ENCODE results near the gene TNFRSF13B. TPM values are rescaled to one million over a fixed set of nuclear protein-coding genes. Genes with fewer than 3 reads are reported as not detected.
"Not testable (repeated sequence)": the region's sequence is repeated elsewhere in the genome, so short reads cannot be mapped to it uniquely, and the experiment has no call there.

TNFRSF13B gene
- total RNA-seq, 2 experiments from 2014 or later: not detected

- Mint-ChIP-seq H3K4me3 (no peak overlapping the region), H3K9me3 (no peaks in the 10 kb centered on the region), H3K27me3 (no peaks in the 10 kb centered on the region), H3K36me3 (no peaks in the 10 kb centered on the region), H3K27ac (no peak overlapping the region), H3K4me1 (no peaks in the 10 kb centered on the region)
- POLR2A ChIA-PET: no interaction called here
- ATAC-seq (ENCODE audit: low read depth) (no peak), DNase-seq (no peak)
These were observed 48.6 kb downstream of the TNFRSF13B start for GRCh38 chr17:16923097-16923903.

- DNase-seq (no peak), ATAC-seq (ENCODE audit: low read depth) (no peak)
- Mint-ChIP-seq H3K4me3 (no peak overlapping the region), H3K27ac (no peak overlapping the region), H3K27me3 (no peaks in the 10 kb centered on the region), H3K4me1 (no peaks in the 10 kb centered on the region), H3K36me3 (no peaks in the 10 kb centered on the region), H3K9me3 (no peaks in the 10 kb centered on the region)
- POLR2A ChIA-PET: no interaction called here
These were observed 49.4 kb downstream of the TNFRSF13B start for GRCh38 chr17:16922386-16923096.

- H3K4me3 Mint-ChIP-seq; H3K27me3 Mint-ChIP-seq; H3K4me1 Mint-ChIP-seq; H3K36me3 Mint-ChIP-seq; H3K9me3 Mint-ChIP-seq; ATAC-seq (ENCODE audit: low read depth); H3K27ac Mint-ChIP-seq; POLR2A ChIA-PET; DNase-seq: not testable (repeated sequence)
These were observed 50.5 kb downstream of the TNFRSF13B start for GRCh38 chr17:16921451-16921850.

DNA sequence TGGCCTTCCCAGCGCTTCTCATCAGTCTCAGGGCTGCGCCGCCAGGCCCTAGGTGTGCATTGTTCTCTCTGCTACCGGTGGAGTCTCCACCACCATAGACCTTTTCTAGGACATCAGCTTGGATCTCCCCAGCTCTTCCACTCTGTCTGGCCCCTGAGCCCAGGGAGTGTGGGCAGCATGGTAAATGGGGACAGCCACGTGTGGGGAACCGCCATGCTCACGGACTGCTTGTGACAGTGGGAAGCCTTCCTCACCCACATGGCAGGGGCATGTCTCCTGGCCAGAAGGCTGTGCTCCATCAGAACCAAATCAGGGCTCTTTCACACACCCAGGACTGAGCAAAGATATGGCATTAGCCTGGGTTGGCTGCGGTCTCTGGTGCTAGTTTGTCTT lies 51.3 kb downstream of the TNFRSF13B start:
- Mint-ChIP-seq H3K36me3 (no peaks in the 10 kb centered on the region), H3K9me3 (no peaks in the 10 kb centered on the region), H3K4me3 (no peak overlapping the region), H3K27ac (no peak overlapping the region), H3K4me1 (no peaks in the 10 kb centered on the region), H3K27me3 (no peaks in the 10 kb centered on the region)
- ATAC-seq (ENCODE audit: low read depth) (no peak), DNase-seq (no peak)
- POLR2A ChIA-PET: no interaction called here

GRCh38 chr17:16919663-16920627 lies 52.0 kb downstream of the TNFRSF13B start:
- no peaks in the 10 kb centered on the region for H3K36me3 Mint-ChIP-seq
- POLR2A ChIA-PET: no interaction called here
- no peak overlapping the region for H3K27ac Mint-ChIP-seq
- DNase-seq: no peak
- no peak for ATAC-seq (ENCODE audit: low read depth)
- no peaks in the 10 kb centered on the region for H3K27me3 Mint-ChIP-seq
- no peaks in the 10 kb centered on the region for H3K4me1 Mint-ChIP-seq
- no peaks in the 10 kb centered on the region for H3K9me3 Mint-ChIP-seq
- H3K4me3 Mint-ChIP-seq: no peak overlapping the region

DNA sequence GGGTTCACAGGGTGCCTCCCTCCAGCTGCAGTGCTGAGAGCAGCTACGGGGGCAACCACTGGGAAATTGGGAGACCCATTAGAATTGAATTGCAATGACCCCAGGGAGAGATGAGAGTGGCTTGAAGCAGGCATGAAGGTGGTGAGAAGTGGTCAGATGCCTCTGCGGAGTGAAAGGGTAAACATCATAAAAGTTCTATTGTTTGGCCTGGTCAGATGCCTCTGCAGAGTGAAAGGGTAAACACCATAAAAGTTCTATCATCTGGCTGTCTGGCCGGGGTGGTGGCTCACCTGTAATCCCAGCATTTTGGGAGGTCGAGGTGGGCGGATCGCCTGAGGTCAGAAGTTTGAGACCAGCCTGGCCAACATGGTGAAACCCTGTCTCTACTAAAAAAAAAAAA lies 53.5 kb downstream of the TNFRSF13B start:
- peaks cover 2% of the 10 kb centered on the region for H3K27me3 Mint-ChIP-seq
- no peak for DNase-seq
- no peak for ATAC-seq (ENCODE audit: low read depth)
- H3K36me3 Mint-ChIP-seq: no peaks in the 10 kb centered on the region
- POLR2A ChIA-PET: no interaction called here
- no peak overlapping the region for H3K4me3 Mint-ChIP-seq
- H3K27ac Mint-ChIP-seq: no peak overlapping the region
- H3K9me3 Mint-ChIP-seq: no peaks in the 10 kb centered on the region
- no peaks in the 10 kb centered on the region for H3K4me1 Mint-ChIP-seq

GRCh38 chr17:16917671-16918394 lies 54.1 kb downstream of the TNFRSF13B start:
- POLR2A ChIA-PET: no interaction called here
- no peak for ATAC-seq (ENCODE audit: low read depth)
- Mint-ChIP-seq H3K27me3 (peaks cover 2% of the 10 kb centered on the region), H3K4me1 (no peaks in the 10 kb centered on the region), H3K4me3 (no peak overlapping the region), H3K36me3 (no peaks in the 10 kb centered on the region), H3K9me3 (no peaks in the 10 kb centered on the region), H3K27ac (no peak overlapping the region)
- no peak for DNase-seq

- peaks cover 1% of the 10 kb centered on the region for H3K4me1 Mint-ChIP-seq
- POLR2A ChIA-PET: no interaction called here
- ATAC-seq (ENCODE audit: low read depth) (no peak), DNase-seq (no peak)
- H3K27me3 Mint-ChIP-seq: peaks cover 2% of the 10 kb centered on the region
- no peak overlapping the region for H3K4me3 Mint-ChIP-seq
- H3K9me3 Mint-ChIP-seq: no peaks in the 10 kb centered on the region
- no peaks in the 10 kb centered on the region for H3K36me3 Mint-ChIP-seq
- no peak overlapping the region for H3K27ac Mint-ChIP-seq
These were observed 55.4 kb downstream of the TNFRSF13B start for GRCh38 chr17:16916557-16916920.

- Mint-ChIP-seq H3K36me3 (no peaks in the 10 kb centered on the region), H3K4me1 (peaks cover 3% of the 10 kb centered on the region), H3K9me3 (no peaks in the 10 kb centered on the region), H3K27me3 (peaks cover 2% of the 10 kb centered on the region), H3K27ac (no peak overlapping the region), H3K4me3 (no peak overlapping the region)
- DNase-seq (peak; percentile 50), ATAC-seq (ENCODE audit: low read depth) (no peak)
- POLR2A ChIA-PET: no interaction called here
These were observed 56.0 kb downstream of the TNFRSF13B start for GRCh38 chr17:16915752-16916556.

- Mint-ChIP-seq H3K4me1 (peaks cover 3% of the 10 kb centered on the region), H3K9me3 (no peaks in the 10 kb centered on the region), H3K36me3 (no peaks in the 10 kb centered on the region), H3K27me3 (peaks cover 2% of the 10 kb centered on the region), H3K27ac (no peak overlapping the region), H3K4me3 (no peak overlapping the region)
- no peak for DNase-seq
- no peak for ATAC-seq (ENCODE audit: low read depth)
- POLR2A ChIA-PET: no interaction called here
These were observed 58.5 kb downstream of the TNFRSF13B start for GRCh38 chr17:16913463-16913862.

DNA sequence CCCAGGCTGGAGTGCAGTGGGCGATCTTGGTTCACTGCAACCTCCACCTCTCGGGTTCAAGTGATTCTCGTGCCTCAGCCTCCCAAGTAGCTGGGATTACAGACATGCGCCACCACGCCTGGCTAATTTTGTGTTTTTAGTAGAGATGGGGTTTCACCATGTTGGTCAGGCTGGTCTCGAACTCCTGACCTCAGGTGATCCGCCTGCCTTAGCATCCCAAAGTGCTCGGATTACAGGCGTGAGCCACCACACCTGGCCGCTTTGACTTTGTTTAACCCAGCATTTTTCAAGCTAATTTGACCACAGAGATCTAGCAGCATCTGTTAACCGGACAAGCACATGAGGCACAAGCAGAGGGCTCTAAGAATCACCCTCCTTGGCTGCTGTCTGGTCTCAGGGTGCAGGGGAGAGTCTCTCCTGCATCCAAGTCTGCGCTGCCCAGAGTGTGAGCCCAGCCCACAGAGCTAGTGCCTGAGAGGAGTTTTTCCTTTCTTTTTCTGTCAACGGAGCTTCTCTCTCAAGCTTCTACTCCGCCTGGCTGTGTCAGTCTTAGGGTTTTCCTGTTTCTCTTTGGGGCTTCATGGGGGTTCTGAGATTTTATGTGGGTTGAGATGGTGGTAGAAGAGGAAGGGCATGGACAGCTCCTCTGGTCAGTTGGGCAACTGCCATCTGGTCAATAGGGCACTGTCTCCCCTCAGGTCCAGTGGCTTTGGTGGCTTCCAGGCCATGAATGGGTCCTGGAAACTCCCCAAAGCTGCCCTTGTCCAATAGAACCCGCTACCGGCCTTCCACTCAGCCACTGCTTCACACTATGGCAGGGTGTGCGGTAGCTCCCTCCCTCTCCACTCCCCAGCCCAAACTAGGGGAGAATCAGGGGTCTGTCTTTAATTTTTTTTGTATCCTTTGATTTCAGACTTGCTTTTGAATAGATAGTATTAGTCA lies 59.6 kb downstream of the TNFRSF13B start:
- no peaks in the 10 kb centered on the region for H3K36me3 Mint-ChIP-seq
- POLR2A ChIA-PET: no interaction called here
- H3K4me1 Mint-ChIP-seq: peaks cover 3% of the 10 kb centered on the region
- no peak overlapping the region for H3K4me3 Mint-ChIP-seq
- DNase-seq (no peak), ATAC-seq (ENCODE audit: low read depth) (no peak)
- H3K9me3 Mint-ChIP-seq: no peaks in the 10 kb centered on the region
- H3K27me3 Mint-ChIP-seq: peaks cover 3% of the 10 kb centered on the region
- H3K27ac Mint-ChIP-seq: no peak overlapping the region

Data from activated naive CD8-positive, alpha-beta T cell treated with anti-CD3 and anti-CD28 coated beads, Interleukin-2, amount 10 ng/mL, durations not matched to agents 7 days and 5 days (primary cell).